ENCODE results near the gene FOSB. TPM values are rescaled to one million over a fixed set of nuclear protein-coding genes. Genes with fewer than 3 reads are reported as not detected.

Gene FOSB
- total and polyA plus RNA-seq, 9 of the 15 experiments (the other 6 are each of a cell fraction or from before 2014, with no cell fraction given) = 0.11 to 2.7 (median 0.73) TPM

DNA sequence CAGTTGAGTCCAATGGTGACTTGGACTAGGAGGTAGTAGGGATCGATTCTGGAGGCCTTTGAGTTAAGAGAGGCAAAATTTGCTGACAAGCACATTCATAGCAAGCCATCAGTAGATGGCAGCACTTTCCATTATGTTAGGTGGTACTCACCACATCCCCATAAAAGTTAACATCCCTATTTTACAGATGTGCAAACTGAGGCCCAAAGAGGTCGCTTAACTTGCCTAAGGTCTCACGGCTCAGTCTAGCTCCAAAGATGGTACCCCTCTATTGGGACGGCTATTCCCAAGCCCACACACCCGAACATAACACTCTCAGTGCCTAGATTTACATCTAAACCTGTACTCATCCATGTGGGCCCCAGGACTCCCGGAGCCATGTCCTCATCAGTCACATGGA, 21.5 kb upstream of the FOSB start (continued):
- TF ChIP-seq SMAD4 (CRISPR knock-in tag; conservative IDR thresholded peaks at IDR 0.05) = no peak
- TF ChIP-seq POLR3A (IDR thresholded peaks at IDR 0.05; ENCODE audit: borderline replicate concordance, extremely low read depth, insufficient read depth, insufficient read length) = no peak
- TF ChIP-seq, protein P1, sequence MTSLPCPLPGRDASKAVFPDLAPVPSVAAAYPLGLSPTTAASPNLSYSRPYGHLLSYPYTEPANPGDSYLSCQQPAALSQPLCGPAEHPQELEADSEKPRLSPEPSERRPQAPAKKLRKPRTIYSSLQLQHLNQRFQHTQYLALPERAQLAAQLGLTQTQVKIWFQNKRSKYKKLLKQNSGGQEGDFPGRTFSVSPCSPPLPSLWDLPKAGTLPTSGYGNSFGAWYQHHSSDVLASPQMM (CRISPR knock-in tag; IDR thresholded peaks at IDR 0.05) = no peak
- TF ChIP-seq, protein P2, sequence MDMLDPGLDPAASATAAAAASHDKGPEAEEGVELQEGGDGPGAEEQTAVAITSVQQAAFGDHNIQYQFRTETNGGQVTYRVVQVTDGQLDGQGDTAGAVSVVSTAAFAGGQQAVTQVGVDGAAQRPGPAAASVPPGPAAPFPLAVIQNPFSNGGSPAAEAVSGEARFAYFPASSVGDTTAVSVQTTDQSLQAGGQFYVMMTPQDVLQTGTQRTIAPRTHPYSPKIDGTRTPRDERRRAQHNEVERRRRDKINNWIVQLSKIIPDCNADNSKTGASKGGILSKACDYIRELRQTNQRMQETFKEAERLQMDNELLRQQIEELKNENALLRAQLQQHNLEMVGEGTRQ (CRISPR knock-in tag; IDR thresholded peaks at IDR 0.05) = no peak
- TF ChIP-seq HDAC2 (IDR thresholded peaks at IDR 0.05) = peak; percentile 94
- TF ChIP-seq ZNF780A (CRISPR knock-in tag; IDR thresholded peaks at IDR 0.05) = no peak
- no peak for TF ChIP-seq XRCC4 (IDR thresholded peaks at IDR 0.05; ENCODE audit: extremely low read depth, insufficient read depth, insufficient read length)
- no peak for TF ChIP-seq JUN (IDR thresholded peaks at IDR 0.05; ENCODE audit: borderline replicate concordance, low read depth, low read length)
- no peak for TF ChIP-seq JUN (CRISPR knock-in tag; IDR thresholded peaks at IDR 0.05; ENCODE audit: borderline replicate concordance)
- TF ChIP-seq ZNF184 (CRISPR knock-in tag; IDR thresholded peaks at IDR 0.05) = no peak
- TF ChIP-seq MTA2 (IDR thresholded peaks at IDR 0.05; ENCODE audit: low read depth) = no peak
- TF ChIP-seq KDM4B (IDR thresholded peaks at IDR 0.05; ENCODE audit: borderline replicate concordance in 2 of 2, low read depth in 1 of 2) = no peak
- TF ChIP-seq, protein P3, sequence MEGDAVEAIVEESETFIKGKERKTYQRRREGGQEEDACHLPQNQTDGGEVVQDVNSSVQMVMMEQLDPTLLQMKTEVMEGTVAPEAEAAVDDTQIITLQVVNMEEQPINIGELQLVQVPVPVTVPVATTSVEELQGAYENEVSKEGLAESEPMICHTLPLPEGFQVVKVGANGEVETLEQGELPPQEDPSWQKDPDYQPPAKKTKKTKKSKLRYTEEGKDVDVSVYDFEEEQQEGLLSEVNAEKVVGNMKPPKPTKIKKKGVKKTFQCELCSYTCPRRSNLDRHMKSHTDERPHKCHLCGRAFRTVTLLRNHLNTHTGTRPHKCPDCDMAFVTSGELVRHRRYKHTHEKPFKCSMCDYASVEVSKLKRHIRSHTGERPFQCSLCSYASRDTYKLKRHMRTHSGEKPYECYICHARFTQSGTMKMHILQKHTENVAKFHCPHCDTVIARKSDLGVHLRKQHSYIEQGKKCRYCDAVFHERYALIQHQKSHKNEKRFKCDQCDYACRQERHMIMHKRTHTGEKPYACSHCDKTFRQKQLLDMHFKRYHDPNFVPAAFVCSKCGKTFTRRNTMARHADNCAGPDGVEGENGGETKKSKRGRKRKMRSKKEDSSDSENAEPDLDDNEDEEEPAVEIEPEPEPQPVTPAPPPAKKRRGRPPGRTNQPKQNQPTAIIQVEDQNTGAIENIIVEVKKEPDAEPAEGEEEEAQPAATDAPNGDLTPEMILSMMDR (IDR thresholded peaks at IDR 0.05 in 2 of 3, conservative IDR thresholded peaks at IDR 0.05 in 1 of 3; ENCODE audit: insufficient read depth in 2 of 3, low read depth in 1 of 3, low read length in 3 of 3) = peak; percentile 46 to 60 (median 57)
- TF ChIP-seq KDM1A (IDR thresholded peaks at IDR 0.05) = peak; percentile 91 to 96
- TF ChIP-seq, protein P4, sequence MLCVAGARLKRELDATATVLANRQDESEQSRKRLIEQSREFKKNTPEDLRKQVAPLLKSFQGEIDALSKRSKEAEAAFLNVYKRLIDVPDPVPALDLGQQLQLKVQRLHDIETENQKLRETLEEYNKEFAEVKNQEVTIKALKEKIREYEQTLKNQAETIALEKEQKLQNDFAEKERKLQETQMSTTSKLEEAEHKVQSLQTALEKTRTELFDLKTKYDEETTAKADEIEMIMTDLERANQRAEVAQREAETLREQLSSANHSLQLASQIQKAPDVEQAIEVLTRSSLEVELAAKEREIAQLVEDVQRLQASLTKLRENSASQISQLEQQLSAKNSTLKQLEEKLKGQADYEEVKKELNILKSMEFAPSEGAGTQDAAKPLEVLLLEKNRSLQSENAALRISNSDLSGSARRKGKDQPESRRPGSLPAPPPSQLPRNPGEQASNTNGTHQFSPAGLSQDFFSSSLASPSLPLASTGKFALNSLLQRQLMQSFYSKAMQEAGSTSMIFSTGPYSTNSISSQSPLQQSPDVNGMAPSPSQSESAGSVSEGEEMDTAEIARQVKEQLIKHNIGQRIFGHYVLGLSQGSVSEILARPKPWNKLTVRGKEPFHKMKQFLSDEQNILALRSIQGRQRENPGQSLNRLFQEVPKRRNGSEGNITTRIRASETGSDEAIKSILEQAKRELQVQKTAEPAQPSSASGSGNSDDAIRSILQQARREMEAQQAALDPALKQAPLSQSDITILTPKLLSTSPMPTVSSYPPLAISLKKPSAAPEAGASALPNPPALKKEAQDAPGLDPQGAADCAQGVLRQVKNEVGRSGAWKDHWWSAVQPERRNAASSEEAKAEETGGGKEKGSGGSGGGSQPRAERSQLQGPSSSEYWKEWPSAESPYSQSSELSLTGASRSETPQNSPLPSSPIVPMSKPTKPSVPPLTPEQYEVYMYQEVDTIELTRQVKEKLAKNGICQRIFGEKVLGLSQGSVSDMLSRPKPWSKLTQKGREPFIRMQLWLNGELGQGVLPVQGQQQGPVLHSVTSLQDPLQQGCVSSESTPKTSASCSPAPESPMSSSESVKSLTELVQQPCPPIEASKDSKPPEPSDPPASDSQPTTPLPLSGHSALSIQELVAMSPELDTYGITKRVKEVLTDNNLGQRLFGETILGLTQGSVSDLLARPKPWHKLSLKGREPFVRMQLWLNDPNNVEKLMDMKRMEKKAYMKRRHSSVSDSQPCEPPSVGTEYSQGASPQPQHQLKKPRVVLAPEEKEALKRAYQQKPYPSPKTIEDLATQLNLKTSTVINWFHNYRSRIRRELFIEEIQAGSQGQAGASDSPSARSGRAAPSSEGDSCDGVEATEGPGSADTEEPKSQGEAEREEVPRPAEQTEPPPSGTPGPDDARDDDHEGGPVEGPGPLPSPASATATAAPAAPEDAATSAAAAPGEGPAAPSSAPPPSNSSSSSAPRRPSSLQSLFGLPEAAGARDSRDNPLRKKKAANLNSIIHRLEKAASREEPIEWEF (CRISPR knock-in tag; IDR thresholded peaks at IDR 0.05) = no peak
- TF ChIP-seq ZNF57 (CRISPR knock-in tag; IDR thresholded peaks at IDR 0.05) = no peak
- peak; percentile 98 for TF ChIP-seq MAFF (IDR thresholded peaks at IDR 0.05; ENCODE audit: low read length)
